Fibroblast of the aortic adventitia (primary cell): ENCODE data around the gene INTS6. TPM values are rescaled to one million over a fixed set of nuclear protein-coding genes. Genes with fewer than 3 reads are reported as not detected.

ENCODE experiments used
- DNase-seq: peaks from one replicate; pipeline ENCODE4 v3.0.0-alpha.2; 2010; ENCODE audit warnings: low read depth
- H3K4me3 ChIP-seq: 2 replicates; pipeline ENCODE4 v1.5.1; 2011; ENCODE audit warnings: low read depth, mild to moderate bottlenecking, control low read depth, low read length, moderate library complexity
- total RNA-seq: library from RNA; depleted of rRNA; stranded (reverse); fragments of >200 nt; gene quantifications from 2 replicates; pipeline ENCODE4 v1.2.3, GENCODE V29; 2012; ENCODE audit warnings: low replicate concordance
- TF ChIP-seq, protein P1 (sequence below): IDR thresholded peaks from 2 replicates; pipeline ENCODE4 v1.5.1; 2011; ENCODE audit warnings: mild to moderate bottlenecking, low read length, control low read depth, inconsistent platforms; ENCODE audit not compliant: insufficient read depth

Gene INTS6, protein sequence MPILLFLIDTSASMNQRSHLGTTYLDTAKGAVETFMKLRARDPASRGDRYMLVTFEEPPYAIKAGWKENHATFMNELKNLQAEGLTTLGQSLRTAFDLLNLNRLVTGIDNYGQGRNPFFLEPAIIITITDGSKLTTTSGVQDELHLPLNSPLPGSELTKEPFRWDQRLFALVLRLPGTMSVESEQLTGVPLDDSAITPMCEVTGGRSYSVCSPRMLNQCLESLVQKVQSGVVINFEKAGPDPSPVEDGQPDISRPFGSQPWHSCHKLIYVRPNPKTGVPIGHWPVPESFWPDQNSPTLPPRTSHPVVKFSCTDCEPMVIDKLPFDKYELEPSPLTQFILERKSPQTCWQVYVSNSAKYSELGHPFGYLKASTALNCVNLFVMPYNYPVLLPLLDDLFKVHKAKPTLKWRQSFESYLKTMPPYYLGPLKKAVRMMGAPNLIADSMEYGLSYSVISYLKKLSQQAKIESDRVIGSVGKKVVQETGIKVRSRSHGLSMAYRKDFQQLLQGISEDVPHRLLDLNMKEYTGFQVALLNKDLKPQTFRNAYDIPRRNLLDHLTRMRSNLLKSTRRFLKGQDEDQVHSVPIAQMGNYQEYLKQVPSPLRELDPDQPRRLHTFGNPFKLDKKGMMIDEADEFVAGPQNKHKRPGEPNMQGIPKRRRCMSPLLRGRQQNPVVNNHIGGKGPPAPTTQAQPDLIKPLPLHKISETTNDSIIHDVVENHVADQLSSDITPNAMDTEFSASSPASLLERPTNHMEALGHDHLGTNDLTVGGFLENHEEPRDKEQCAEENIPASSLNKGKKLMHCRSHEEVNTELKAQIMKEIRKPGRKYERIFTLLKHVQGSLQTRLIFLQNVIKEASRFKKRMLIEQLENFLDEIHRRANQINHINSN
- total RNA-seq: 17.3 and 41.1 TPM in 2 replicates

DNA sequence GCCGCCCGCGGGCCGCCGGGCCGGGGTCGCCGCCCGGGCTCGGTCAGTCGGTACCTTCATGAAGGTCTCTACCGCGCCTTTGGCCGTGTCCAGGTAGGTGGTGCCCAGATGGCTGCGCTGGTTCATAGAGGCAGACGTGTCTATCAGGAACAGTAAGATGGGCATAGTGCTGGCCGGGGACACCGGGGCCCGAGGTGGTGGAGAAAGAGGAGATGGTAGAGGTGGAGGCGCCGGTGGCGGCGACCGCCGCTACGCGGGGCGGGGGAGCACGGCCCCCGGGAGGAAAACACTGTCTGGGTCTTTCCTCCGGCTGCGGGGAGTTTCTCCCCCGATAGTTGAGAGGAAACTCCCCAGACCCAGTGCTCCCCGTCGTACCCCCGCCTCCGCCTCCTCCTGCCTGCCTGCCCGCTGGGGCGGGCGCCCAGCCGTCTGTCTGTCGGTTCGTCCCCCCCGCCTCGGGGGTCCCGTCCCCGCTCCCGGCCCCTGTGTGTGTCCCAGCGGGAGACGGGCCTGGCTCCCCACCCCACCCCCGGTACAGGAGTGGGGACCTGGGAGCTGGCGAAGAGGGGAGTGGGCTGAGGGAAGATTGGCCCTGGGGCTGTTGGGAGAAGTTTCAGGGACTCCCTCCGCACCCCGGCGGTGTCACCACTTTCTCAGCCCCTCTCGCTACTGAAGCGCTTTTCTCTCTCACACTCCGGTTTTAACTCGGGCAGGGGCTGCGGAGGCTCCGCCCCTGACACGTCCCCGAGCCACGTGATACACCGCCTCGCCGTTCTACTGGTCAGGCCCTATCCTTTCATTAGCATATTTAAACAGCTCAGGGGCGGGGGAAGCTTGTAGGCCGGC, at the start of gene INTS6:
INTS6 (minus strand) TSS at position 676 of the 846 bp plus-strand sequence; CDS start at position 165, 511 bp downstream.
- TF ChIP-seq, protein P1, sequence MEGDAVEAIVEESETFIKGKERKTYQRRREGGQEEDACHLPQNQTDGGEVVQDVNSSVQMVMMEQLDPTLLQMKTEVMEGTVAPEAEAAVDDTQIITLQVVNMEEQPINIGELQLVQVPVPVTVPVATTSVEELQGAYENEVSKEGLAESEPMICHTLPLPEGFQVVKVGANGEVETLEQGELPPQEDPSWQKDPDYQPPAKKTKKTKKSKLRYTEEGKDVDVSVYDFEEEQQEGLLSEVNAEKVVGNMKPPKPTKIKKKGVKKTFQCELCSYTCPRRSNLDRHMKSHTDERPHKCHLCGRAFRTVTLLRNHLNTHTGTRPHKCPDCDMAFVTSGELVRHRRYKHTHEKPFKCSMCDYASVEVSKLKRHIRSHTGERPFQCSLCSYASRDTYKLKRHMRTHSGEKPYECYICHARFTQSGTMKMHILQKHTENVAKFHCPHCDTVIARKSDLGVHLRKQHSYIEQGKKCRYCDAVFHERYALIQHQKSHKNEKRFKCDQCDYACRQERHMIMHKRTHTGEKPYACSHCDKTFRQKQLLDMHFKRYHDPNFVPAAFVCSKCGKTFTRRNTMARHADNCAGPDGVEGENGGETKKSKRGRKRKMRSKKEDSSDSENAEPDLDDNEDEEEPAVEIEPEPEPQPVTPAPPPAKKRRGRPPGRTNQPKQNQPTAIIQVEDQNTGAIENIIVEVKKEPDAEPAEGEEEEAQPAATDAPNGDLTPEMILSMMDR: no peak
- peak; percentile 99 for DNase-seq
- peak within 1 kb of the TSS; percentile 90 for H3K4me3 ChIP-seq

DNA sequence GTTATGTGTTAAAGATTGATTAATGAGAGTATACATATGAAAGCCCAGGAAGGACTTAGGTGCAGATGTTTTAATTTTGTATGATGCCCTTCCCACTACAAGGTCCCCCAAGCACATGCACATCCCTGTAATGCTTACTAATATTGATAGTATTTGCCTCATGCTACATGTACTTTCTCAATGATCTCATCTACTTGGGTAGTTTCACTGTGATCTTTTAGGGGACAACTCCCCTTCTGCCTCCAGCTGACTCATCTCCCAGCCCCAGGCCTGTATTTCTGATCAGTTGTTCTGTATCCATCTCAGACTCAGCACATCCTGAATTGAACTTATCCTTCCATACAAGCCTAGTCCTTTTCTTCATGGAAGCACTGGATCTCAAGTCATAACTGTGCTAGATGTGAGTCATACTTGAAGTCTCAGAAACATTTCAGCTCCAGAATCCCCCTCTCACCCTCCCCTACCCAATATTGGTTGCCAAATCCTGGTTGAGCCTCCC, 49.4 kb upstream of the INTS6 start:
- TF ChIP-seq, protein P1: no peak
- peak; percentile 11 for DNase-seq
- no peak overlapping the region for H3K4me3 ChIP-seq

DNA sequence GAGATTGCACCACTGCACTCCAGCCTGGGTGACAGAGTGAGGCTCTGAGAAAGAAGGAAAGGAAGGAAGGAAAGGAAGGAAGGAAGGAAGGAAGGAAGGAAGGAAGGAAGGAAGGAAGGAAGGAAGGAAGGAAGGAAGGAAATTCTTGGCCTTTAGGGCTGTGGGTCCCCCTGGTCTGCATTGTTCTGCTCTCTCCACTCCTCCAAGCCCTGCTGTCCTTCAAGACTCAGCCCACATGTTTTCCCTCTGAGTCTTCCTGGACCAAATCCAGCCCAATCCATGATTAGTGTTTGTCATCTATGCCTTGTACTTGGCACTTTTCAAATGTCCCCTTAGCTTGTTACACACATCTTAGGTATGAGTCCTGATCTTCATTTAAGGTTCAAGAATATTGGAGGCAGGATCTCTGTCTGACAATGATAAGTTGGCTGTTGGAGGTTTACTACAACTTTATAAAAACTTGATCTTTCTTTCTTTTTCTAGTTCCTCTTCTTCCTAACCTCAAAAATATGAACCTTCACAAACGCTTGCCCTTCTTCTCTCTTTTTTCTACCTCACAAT, 48.8 kb upstream of the INTS6 start:
- peak; percentile 46 for DNase-seq
- no peak overlapping the region for H3K4me3 ChIP-seq
- TF ChIP-seq, protein P1: no peak

DNA sequence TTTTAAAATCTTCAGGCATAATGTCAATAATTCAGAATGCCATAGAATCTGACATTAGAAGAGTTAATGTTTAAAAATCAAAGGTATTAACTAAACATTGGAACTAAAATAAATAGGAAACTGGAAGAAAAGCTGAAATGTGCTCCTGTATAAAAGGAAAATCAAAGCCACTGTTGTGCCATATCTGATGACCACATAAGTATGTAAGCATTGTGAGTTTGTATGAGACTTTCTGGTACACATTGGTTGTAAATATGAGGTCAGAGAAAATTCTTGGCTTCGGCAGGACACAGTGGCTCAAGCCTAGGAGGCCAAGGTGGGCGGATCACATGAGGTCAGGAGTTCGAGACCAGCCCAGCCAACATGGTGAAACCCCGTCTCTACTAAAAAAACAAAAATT, 48.3 kb upstream of the INTS6 start:
- H3K4me3 ChIP-seq: no peak overlapping the region
- TF ChIP-seq, protein P1: no peak
- DNase-seq: no peak

DNA sequence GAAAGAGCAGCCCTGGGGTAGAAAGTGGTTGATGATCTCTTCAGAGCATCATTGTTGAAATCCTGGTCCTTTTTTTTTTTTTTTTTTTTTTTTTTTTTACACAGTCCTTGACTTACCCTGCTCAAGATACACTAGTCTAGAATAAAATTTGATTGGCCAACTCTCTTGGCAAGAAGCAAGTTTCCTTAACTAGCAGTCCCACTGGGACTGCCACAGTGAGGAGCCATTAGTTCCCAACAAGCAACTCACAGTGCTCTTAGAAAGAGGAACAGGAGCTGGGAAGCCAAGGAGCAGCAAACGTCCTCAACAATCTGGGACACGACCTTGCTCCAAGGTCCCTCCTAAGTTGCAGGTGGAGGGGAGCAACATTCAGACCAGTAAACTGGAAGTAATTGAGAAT, 47.9 kb upstream of the INTS6 start:
- DNase-seq: no peak
- no peak overlapping the region for H3K4me3 ChIP-seq
- TF ChIP-seq, protein P1: no peak

DNA sequence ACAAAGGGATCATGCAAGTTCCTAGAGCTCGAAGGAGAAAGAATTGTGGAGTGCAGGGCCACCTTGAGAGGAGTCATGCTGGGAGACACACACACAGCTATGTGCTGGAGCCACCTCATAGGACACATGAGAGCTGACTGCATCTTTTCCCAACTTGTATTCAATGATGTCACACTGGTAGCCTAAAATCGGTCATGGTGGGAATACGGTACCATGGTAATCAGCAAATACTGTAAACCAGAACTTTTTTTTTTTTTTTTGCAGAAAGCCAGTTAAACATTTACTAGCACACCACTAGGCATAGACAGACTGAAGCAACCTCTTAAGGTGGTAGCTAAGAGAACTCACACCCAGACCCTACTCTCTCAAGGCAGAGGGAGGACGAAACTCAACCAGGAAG, 47.0 kb upstream of the INTS6 start:
- no peak for DNase-seq
- H3K4me3 ChIP-seq: no peak overlapping the region
- TF ChIP-seq, protein P1: no peak
